Measurements from ENCODE around the gene CTNNBL1. TPM values are rescaled to one million over a fixed set of nuclear protein-coding genes. Genes with fewer than 3 reads are reported as not detected.

The CTNNBL1 gene
- total and polyA plus RNA-seq, 12 donors = 5.5 to 75.5 (median 37.7) TPM

- H3K4me1 ChIP-seq (replicated peaks in 1 of 2) = peaks cover 0 to 2% of the 10 kb centered on the region in 2 donors
- no peak overlapping the region for H3K27ac ChIP-seq
- 88 to 92% (median 91%) methylated on average over 6 of the region's 6 CpGs for WGBS, 4 donors
- intact Hi-C loops (cut with DNase I) = no loop called here
- no peak overlapping the region for H3K4me3 ChIP-seq
- DNase-seq = no peak
- TF ChIP-seq POLR2A (IDR thresholded peaks at IDR 0.05) (no peak), CTCF (IDR thresholded peaks at IDR 0.05) (no peak)
- no peaks in the 10 kb centered on the region for H3K9me3 ChIP-seq (replicated peaks in 1 of 3)
- no peaks in the 10 kb centered on the region for H3K27me3 ChIP-seq
- peaks cover 0 to 17% of the 10 kb centered on the region in 2 donors for H3K36me3 ChIP-seq (replicated peaks in 1 of 2)
Measured at GRCh38 chr20:37838769-37839431, 145.1 kb downstream of the CTNNBL1 start.

- intact Hi-C loops (cut with DNase I) = no loop called here
- Histone ChIP-seq H3K27ac (no peak overlapping the region), H3K27me3 (no peaks in the 10 kb centered on the region), H3K9me3 (replicated peaks in 1 of 3) (no peaks in the 10 kb centered on the region), H3K36me3 (replicated peaks in 1 of 2) (peaks cover 0 to 17% of the 10 kb centered on the region in 2 donors), H3K4me3 (no peak overlapping the region), H3K4me1 (replicated peaks in 1 of 2) (peaks cover 0 to under 1% of the 10 kb centered on the region in 2 donors)
- TF ChIP-seq POLR2A (IDR thresholded peaks at IDR 0.05) (no peak), CTCF (IDR thresholded peaks at IDR 0.05) (no peak)
- DNase-seq = no peak
- 95 to 98% (median 96%) methylated on average over 3 of the region's 3 CpGs for WGBS, 4 donors
Measured at GRCh38 chr20:37839432-37839827, 145.6 kb downstream of the CTNNBL1 start.

GRCh38 chr20:37839955-37840354 lies 146.1 kb downstream of the CTNNBL1 start:
- H3K4me1 ChIP-seq (replicated peaks in 1 of 2) = peaks cover 0 to 6% of the 10 kb centered on the region in 2 donors
- H3K36me3 ChIP-seq (replicated peaks in 1 of 2) = peaks cover 0 to 17% of the 10 kb centered on the region in 2 donors
- no peak for DNase-seq
- intact Hi-C loops (cut with DNase I) = no loop called here
- H3K27me3 ChIP-seq = no peaks in the 10 kb centered on the region
- no peak overlapping the region for H3K4me3 ChIP-seq
- 96 to 98% (median 97%) methylated on average over 7 of the region's 7 CpGs for WGBS, 4 donors
- H3K9me3 ChIP-seq (replicated peaks in 1 of 3) = no peaks in the 10 kb centered on the region
- H3K27ac ChIP-seq = no peak overlapping the region
- TF ChIP-seq CTCF (IDR thresholded peaks at IDR 0.05) (no peak), POLR2A (IDR thresholded peaks at IDR 0.05) (no peak)

- no peaks in the 10 kb centered on the region for H3K9me3 ChIP-seq (replicated peaks in 1 of 3)
- intact Hi-C loops (cut with DNase I) = no loop called here
- no peak overlapping the region for H3K4me3 ChIP-seq
- no peaks in the 10 kb centered on the region for H3K27me3 ChIP-seq
- H3K27ac ChIP-seq = no peak overlapping the region
- peaks cover 0 to 13% of the 10 kb centered on the region in 2 donors for H3K4me1 ChIP-seq (replicated peaks in 1 of 2)
- TF ChIP-seq POLR2A (IDR thresholded peaks at IDR 0.05) = no peak
- no peak for TF ChIP-seq CTCF (IDR thresholded peaks at IDR 0.05)
- DNase-seq = no peak
- peaks cover 0 to 21% of the 10 kb centered on the region in 2 donors for H3K36me3 ChIP-seq (replicated peaks in 1 of 2)
Measured at GRCh38 chr20:37841389-37841788, 147.6 kb downstream of the CTNNBL1 start.
